Uterus (tissue), 4 donors: ENCODE results near the gene RNF144B. TPM values are rescaled to one million over a fixed set of nuclear protein-coding genes. Genes with fewer than 3 reads are reported as not detected.

Experiments
- DNase-seq, 2 donors: peaks; one replicate each; pipeline ENCODE4 v3.0.0-alpha.2; 2019 to 2020
- H3K27ac ChIP-seq, 2 donors: fragments of 200-600 bp; sonication (generic); 1 replicate in 1 of 2; 2 replicates in 1 of 2; pipeline ENCODE4 v1.5.1; 2016 to 2018
- H3K27me3 ChIP-seq, 2 donors: fragments of 200-600 bp; sonication (generic); one replicate each; pipeline ENCODE4 v1.5.1; 2018 to 2019; ENCODE audit warnings: control low read depth in 1 of 2
- H3K36me3 ChIP-seq, 2 donors: fragments of 200-600 bp; sonication (generic); one replicate each; pipeline ENCODE4 v1.5.1; 2019; ENCODE audit warnings: control low read depth in 1 of 2
- H3K4me1 ChIP-seq, 2 donors: fragments of 200-600 bp; sonication (generic); one replicate each; pipeline ENCODE4 v1.5.1; 2018 to 2019; ENCODE audit warnings: control low read depth in 1 of 2
- H3K4me3 ChIP-seq, 2 donors: fragments of 200-600 bp; sonication (generic); 1 replicate in 1 of 2; 2 replicates in 1 of 2; pipeline ENCODE4 v1.5.1; 2018 to 2019; ENCODE audit warnings: mild to moderate bottlenecking in 1 of 2
- H3K9me3 ChIP-seq, 2 donors: fragments of 200-600 bp; sonication (generic); one replicate each; pipeline ENCODE4 v1.5.1; 2019; ENCODE audit warnings: control low read depth in 1 of 2
- POLR2A ChIP-seq, 2 donors: fragments of 450-650 bp; IDR thresholded peaks; one replicate each; pipeline ENCODE4 v1.6.1; 2016; ENCODE audit warnings: antibody characterized with exemption in 2 of 2, mild to moderate bottlenecking in 1 of 2, moderate library complexity in 1 of 2
- intact Hi-C: fragments of 100-400 bp; cut with DNase I; formaldehyde crosslinking; loops from one replicate; pipeline ENCODE4 v1.15.1; 2023; ENCODE audit warnings: low total_unique reads
- total RNA-seq, 4 donors: library from RNA; depleted of rRNA in 3 of 4; stranded (reverse); fragments of >200 nt in 3 of 4; gene quantifications; one replicate each; pipeline versions ENCODE4 v1.1.0 to v1.2.4, GENCODE V29; 2014 to 2023
- TF ChIP-seq, protein P1 (sequence below), 4 experiments: fragments of 200-600 bp in 2 of 4; fragments of 450-650 bp in 2 of 4; sonication (generic) in 2 of 4; IDR thresholded peaks; one replicate each; pipeline ENCODE4 v1.5.1; 2016 to 2019; ENCODE audit warnings: antibody characterized with exemption in 4 of 4, mild to moderate bottlenecking in 2 of 4, moderate library complexity in 1 of 4
- donor health status: DM: yes; HTN: yes; CAD: no.

The RNF144B gene
- total RNA-seq, 4 donors from 2014 or later = 8.2 to 35.7 (median 23.1) TPM

- no peak overlapping the region for H3K27ac ChIP-seq
Observed at GRCh38 chr6:18445228-18445627, 58.1 kb downstream of the RNF144B start.

DNA sequence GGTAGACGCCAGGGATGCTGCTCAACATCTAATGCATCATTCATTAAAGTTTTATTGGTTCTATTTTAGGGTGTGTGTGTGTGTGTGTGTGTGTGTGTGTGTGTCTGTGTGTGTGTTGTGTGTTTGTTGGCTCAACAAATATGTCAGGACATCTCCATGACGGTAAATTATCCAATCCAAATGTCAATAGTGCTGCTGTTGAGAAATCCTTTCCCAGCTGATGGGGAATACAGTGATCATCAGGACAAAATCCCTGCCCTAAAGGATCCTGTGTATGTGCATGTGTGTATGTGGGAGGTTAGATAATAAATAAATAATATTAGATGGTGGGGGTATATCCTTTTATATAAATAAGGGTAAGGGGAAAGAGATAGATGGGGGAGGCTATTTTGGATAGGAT, 59.6 kb downstream of the RNF144B start:
- Histone ChIP-seq H3K4me3 (no peak overlapping the region), H3K27me3 (no peaks in the 10 kb centered on the region), H3K36me3 (no peaks in the 10 kb centered on the region), H3K9me3 (no peaks in the 10 kb centered on the region), H3K27ac (no peak overlapping the region), H3K4me1 (no peaks in the 10 kb centered on the region)
- no peak for DNase-seq
- intact Hi-C loops = no loop called here
- TF ChIP-seq, protein P1, sequence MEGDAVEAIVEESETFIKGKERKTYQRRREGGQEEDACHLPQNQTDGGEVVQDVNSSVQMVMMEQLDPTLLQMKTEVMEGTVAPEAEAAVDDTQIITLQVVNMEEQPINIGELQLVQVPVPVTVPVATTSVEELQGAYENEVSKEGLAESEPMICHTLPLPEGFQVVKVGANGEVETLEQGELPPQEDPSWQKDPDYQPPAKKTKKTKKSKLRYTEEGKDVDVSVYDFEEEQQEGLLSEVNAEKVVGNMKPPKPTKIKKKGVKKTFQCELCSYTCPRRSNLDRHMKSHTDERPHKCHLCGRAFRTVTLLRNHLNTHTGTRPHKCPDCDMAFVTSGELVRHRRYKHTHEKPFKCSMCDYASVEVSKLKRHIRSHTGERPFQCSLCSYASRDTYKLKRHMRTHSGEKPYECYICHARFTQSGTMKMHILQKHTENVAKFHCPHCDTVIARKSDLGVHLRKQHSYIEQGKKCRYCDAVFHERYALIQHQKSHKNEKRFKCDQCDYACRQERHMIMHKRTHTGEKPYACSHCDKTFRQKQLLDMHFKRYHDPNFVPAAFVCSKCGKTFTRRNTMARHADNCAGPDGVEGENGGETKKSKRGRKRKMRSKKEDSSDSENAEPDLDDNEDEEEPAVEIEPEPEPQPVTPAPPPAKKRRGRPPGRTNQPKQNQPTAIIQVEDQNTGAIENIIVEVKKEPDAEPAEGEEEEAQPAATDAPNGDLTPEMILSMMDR (IDR thresholded peaks at IDR 0.05) = no peak
- TF ChIP-seq POLR2A (IDR thresholded peaks at IDR 0.05) = no peak

More at GRCh38 chr6:18445228-18445627, 58.1 kb downstream of the RNF144B start:
- Histone ChIP-seq H3K4me3 (no peak overlapping the region), H3K4me1 (no peaks in the 10 kb centered on the region), H3K27me3 (no peaks in the 10 kb centered on the region), H3K36me3 (no peaks in the 10 kb centered on the region), H3K9me3 (no peaks in the 10 kb centered on the region)
- DNase-seq = no peak
- no peak for TF ChIP-seq POLR2A (IDR thresholded peaks at IDR 0.05)
- TF ChIP-seq, protein P1 (IDR thresholded peaks at IDR 0.05) = no peak
- intact Hi-C loops = no loop called here

DNA sequence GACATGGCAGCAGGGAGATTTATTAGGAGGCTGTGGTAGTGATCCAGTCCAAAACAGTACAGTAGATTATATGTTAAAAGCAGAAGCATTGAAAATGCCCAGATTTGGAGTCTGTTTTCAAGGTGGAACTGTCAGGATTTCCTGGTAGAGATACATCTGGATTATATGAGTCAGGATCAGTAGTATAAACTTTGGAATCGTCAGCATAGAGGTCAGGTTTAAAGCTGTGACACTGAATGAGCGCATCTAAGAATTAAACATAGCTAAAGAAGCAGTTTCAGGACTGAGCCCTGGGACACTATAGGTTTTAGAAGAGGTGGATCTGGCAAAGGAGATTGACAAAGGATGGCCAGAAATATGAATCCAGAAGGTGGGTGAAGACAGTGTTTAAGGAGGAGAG, 60.4 kb downstream of the RNF144B start:
- no peak for TF ChIP-seq POLR2A (IDR thresholded peaks at IDR 0.05)
- TF ChIP-seq, protein P1 (IDR thresholded peaks at IDR 0.05) = no peak
- no peak overlapping the region for H3K27ac ChIP-seq
- H3K36me3 ChIP-seq = no peaks in the 10 kb centered on the region
- H3K4me3 ChIP-seq = no peak overlapping the region
- no peak for DNase-seq
- H3K27me3 ChIP-seq = no peaks in the 10 kb centered on the region
- no peaks in the 10 kb centered on the region for H3K4me1 ChIP-seq
- intact Hi-C loops = no loop called here
- no peaks in the 10 kb centered on the region for H3K9me3 ChIP-seq

DNA sequence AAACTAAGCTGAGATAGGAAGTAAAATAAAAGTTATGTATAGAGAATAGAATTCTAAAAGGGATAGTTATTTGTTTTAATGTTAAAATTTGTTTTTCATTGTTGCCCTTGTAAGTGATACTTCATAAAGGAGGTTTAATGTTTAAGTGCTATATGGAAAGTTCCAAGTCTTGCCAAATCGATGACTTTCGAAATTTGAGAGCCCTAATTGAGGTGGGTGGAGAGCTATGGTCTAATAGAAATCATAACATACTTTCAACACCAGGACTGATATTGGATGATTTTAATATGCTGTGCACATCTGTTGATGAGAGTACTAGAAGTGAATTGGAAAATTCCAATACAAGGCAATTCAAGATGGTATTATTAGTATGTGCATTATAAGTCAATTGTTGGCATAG, 64.6 kb downstream of the RNF144B start:
- H3K27me3 ChIP-seq = no peaks in the 10 kb centered on the region
- H3K4me3 ChIP-seq = no peak overlapping the region
- no peaks in the 10 kb centered on the region for H3K4me1 ChIP-seq
- intact Hi-C loops = no loop called here
- no peak for DNase-seq
- no peak overlapping the region for H3K27ac ChIP-seq
- TF ChIP-seq POLR2A (IDR thresholded peaks at IDR 0.05) = no peak
- TF ChIP-seq, protein P1 (IDR thresholded peaks at IDR 0.05) = no peak
- no peaks in the 10 kb centered on the region for H3K9me3 ChIP-seq
- H3K36me3 ChIP-seq = no peaks in the 10 kb centered on the region

- no peak for TF ChIP-seq POLR2A (IDR thresholded peaks at IDR 0.05)
- TF ChIP-seq, protein P1 (IDR thresholded peaks at IDR 0.05) = no peak
- H3K4me1 ChIP-seq = no peaks in the 10 kb centered on the region
- H3K27ac ChIP-seq = no peak overlapping the region
- no peak for DNase-seq
- intact Hi-C loops = no loop called here
- no peaks in the 10 kb centered on the region for H3K36me3 ChIP-seq
- no peaks in the 10 kb centered on the region for H3K27me3 ChIP-seq
- H3K4me3 ChIP-seq = no peak overlapping the region
- H3K9me3 ChIP-seq = no peaks in the 10 kb centered on the region
Observed at GRCh38 chr6:18454446-18454845, 67.3 kb downstream of the RNF144B start.
